HG03103 (cell line): ENCODE measurements around the gene MCU.

ENCODE experiments used
- ATAC-seq: cut with Tn5 transposase; IDR thresholded peaks from one replicate; pipeline ENCODE4 v1.9.1; 2021; ENCODE audit warnings: low read depth; ENCODE audit not compliant: unreplicated experiment

MCU gene

GRCh38 chr10:72800000-72800740 lies 108.2 kb downstream of the MCU start:
- no peak for ATAC-seq

DNA sequence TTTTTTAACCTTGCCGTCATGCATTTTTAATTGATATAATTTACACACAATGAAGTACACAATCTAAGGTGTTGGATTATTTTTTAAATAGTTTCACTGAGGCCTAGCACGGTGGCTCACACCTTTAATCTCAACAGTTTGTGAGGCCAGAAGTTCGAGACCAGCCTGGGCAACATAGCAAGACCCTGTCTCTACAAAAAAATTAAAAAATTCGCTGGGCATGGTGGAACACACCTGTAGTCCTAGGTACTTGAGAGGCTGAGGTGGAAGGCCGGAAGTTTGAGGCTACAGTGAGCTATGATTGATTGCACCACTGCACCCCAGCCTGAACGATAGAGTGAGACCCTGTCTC lies 108.8 kb downstream of the MCU start:
- ATAC-seq, result no peak

- ATAC-seq, result no peak
Measured at GRCh38 chr10:72801263-72801868, 109.4 kb downstream of the MCU start.

- no peak for ATAC-seq
Measured at GRCh38 chr10:72802332-72802731, 110.4 kb downstream of the MCU start.

GRCh38 chr10:72802763-72803505 lies 111.0 kb downstream of the MCU start:
- ATAC-seq, result no peak

DNA sequence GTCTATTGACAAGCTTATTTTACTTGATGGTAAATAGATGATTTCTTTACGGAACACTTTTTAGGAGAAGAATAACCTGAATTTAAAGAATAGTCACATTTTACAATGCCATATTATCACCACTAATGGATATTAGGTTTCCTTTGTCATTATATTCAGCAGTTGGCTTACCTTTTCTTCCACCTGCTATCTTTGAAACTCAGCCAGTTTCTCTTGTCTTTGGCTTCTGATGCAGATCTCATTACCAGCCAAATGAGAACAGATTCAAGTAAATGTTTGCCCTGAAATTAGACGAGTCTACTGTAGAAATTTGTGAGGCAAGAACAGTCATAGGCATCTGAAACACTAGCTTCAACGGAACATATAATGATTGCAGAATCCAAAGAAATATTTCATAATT lies 116.1 kb downstream of the MCU start:
- no peak for ATAC-seq

GRCh38 chr10:72809006-72809405 lies 117.1 kb downstream of the MCU start:
- no peak for ATAC-seq

GRCh38 chr10:72810976-72811375 lies 119.0 kb downstream of the MCU start:
- no peak for ATAC-seq

DNA sequence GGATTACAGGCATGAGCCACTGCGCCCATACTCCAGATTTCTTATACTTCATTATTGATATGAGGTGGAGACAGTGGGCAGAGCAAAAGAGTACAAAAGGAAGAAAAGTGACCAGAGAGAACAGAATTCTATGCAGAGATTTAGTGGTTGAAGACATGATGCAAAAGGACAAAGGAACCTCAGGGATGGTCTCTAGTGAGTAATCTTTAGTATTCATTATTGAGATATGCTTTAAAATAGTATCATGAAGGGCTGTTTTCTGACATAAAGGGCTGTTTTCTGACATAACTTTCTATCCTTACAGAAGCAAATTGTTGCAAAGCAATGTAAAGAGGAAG lies 120.4 kb downstream of the MCU start:
- no peak for ATAC-seq

- no peak for ATAC-seq
Measured at GRCh38 chr10:72812753-72813430, 120.9 kb downstream of the MCU start.

GRCh38 chr10:72814099-72814790 lies 122.3 kb downstream of the MCU start:
- no peak for ATAC-seq

DNA sequence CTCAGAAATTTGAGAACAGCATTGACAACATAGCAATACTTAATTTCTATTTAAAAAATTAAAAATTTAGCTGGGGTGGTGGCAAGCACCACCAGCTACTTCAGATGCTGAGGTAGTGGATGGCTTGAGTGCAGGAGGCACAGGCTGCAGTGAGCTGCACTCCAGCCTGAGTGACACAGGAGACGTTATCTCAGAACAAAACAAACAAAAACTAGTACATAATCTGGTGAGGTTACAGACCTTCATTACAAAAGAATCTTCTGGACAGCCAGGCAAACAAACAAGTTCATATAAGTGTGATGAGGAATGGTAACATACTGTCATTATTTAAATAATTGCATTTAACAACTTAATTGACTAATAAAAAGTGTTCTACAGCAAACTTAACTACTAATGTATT lies 124.6 kb downstream of the MCU start:
- ATAC-seq, result no peak

GRCh38 chr10:72818076-72818475 lies 126.1 kb downstream of the MCU start:
- no peak for ATAC-seq

- no peak for ATAC-seq
Measured at GRCh38 chr10:72819053-72819452, 127.1 kb downstream of the MCU start.

DNA sequence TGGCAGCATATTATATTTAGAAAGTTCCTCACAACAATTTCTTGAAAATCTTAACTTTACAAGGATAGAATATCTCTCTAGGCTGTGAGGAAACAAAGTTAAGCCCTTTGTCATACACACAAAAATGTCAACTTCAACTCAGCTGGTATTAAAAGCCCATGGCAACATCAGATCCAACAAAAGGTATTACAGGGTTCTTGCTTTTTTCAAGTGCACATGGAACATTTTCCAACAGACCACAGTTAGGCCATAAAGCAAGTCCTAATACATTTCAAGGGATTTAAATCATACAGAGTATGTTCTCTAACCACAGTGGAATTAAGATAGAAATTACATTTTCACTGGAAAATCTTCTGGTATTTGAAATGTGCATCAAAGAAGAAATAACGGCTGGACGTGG lies 129.7 kb downstream of the MCU start:
- ATAC-seq, result no peak

DNA sequence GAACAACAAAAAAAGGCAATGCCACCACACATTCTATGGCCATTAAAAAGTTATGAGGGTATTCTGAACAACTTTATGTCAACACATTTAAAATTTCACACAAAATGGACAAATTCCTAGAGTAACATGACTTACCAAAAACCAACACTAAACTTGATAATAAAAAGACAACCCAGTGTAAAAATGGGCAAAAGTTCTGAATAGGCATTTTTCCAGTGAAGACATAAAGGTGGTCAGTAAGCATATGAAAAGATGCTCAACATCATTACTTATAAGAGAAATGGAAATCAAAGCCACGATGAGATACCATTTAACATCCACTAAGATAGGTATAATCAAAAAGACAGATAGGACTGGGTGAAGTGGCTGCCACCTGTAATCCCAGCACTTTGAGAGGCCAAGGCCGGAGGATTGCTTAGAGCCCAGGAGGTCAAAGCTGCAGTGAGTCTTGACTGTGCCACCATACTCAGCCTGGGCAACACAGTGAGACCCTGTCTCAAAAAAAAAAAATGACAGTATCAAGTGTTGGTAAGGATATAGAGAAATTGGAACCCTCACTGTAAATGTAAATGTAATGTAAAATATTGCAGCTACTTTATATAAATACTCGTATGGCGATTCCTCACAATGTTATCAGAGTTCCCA lies 130.5 kb downstream of the MCU start:
- ATAC-seq, result no peak

GRCh38 chr10:72825163-72825562 lies 133.2 kb downstream of the MCU start:
- ATAC-seq, result no peak

DNA sequence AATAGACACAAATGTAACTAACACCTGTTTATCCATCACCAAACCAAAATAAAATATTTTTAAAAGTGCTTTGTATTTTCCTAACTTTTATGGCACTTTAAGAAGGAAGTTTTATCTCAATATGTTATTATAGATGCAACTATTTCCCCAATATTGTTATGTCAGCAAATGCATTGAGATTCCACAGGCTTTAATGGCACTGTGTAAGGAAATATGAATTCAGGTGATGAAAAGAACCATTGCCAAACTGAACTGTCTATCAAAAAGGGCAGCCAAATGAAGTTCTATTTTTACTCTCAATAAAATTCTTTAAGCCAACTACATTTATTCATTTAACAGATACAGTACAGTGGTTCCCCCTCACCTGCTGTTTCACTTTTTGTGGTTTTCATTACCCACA lies 134.4 kb downstream of the MCU start:
- ATAC-seq, result no peak

DNA sequence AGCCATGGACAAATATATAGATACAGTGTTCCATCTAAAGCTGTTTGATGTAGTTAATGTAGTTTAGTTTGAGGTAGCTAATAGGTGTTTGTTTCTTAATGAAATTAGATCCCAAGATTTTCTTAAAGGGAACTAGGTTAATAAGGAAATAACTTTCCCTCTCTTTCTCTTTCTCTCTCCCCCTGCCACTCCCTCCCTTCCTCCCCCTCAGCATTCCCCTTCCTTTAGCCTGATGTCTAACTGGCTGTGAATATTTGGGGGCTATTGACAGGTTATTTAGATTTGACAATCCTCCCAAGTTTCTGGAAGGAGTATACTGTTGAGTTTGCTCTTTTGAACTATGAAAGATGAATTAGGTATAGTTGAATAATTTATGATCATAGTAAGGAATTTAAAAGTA lies 136.4 kb downstream of the MCU start:
- no peak for ATAC-seq

GRCh38 chr10:72830625-72831024 lies 138.7 kb downstream of the MCU start:
- no peak for ATAC-seq
